Sigmoid colon (tissue), 7 donors: Measurements from ENCODE around the gene GALNT7. TPM values are rescaled to one million over a fixed set of nuclear protein-coding genes. Genes with fewer than 3 reads are reported as not detected.

ENCODE experiments used
- DNase-seq: peaks from one replicate; pipeline ENCODE4 v3.0.0-alpha.2; 2019
- H3K27ac ChIP-seq, 4 donors: fragments of 200-600 bp; sonication (generic); one replicate each; pipeline ENCODE4 v1.5.1; 2016 to 2019; ENCODE audit warnings: mild to moderate bottlenecking in 1 of 4
- H3K27me3 ChIP-seq, 3 donors: fragments of 200-600 bp; sonication (generic); one replicate each; pipeline ENCODE4 v1.5.1; 2019; ENCODE audit warnings: mild to moderate bottlenecking in 1 of 3
- H3K36me3 ChIP-seq, 4 donors: fragments of 200-600 bp; sonication (generic); one replicate each; pipeline ENCODE4 v1.5.1; 2016 to 2019
- H3K4me1 ChIP-seq, 4 donors: fragments of 200-600 bp; sonication (generic); one replicate each; pipeline ENCODE4 v1.5.1; 2017 to 2019
- H3K4me3 ChIP-seq, 4 donors: fragments of 200-600 bp; sonication (generic); one replicate each; pipeline ENCODE4 v1.5.1; 2017 to 2019; ENCODE audit warnings: mild to moderate bottlenecking in 2 of 4, moderate library complexity in 1 of 4
- H3K9me3 ChIP-seq, 4 donors: fragments of 200-600 bp in 3 of 4; sonication (generic) in 3 of 4; one replicate each; pipeline versions ENCODE4 v1.5.1 to v1.6.1; 2013 to 2019
- CTCF ChIP-seq, 4 experiments: fragments of 450-650 bp in 3 of 4; fragments of 200-600 bp in 1 of 4; IDR thresholded peaks; one replicate each; pipeline ENCODE4 v1.5.1; 2016 to 2019; ENCODE audit warnings: antibody characterized with exemption in 4 of 4, mild to moderate bottlenecking in 3 of 4, moderate library complexity in 2 of 4
- EP300 ChIP-seq, 4 donors: sonication (generic); formaldehyde crosslinking; IDR thresholded peaks; one replicate each; pipeline ENCODE4 v1.6.1; 2017; ENCODE audit warnings: antibody characterized with exemption in 4 of 4
- POLR2A ChIP-seq, 2 donors: fragments of 450-650 bp; IDR thresholded peaks; one replicate each; pipeline ENCODE4 v1.6.1; 2016; ENCODE audit warnings: antibody characterized with exemption in 2 of 2, mild to moderate bottlenecking in 2 of 2, moderate library complexity in 2 of 2
- POLR2AphosphoS5 ChIP-seq, 4 donors: sonication (generic); formaldehyde crosslinking; IDR thresholded peaks; one replicate each; pipeline ENCODE4 v1.6.1; 2017; ENCODE audit warnings: antibody characterized with exemption in 4 of 4
- WGBS, 2 donors: extraction: QIAGEN DNeasy Blood & Tissue Kit; methylation state at CpG; one replicate each; pipeline ENCODE4 v1.1.7; 2013; 5-methylcytosine and 5-hydroxymethylcytosine counted together
- intact Hi-C: fragments of 100-400 bp; cut with DNase I; formaldehyde crosslinking; loops from one replicate; pipeline ENCODE4 v1.15.1; 2023
- polyA plus RNA-seq, 3 donors: library from polyadenylated mRNA; stranded (reverse); fragments of 200-250 nt; gene quantifications; one replicate each; pipeline ENCODE4 v1.2.3, GENCODE V29; 2013
- total RNA-seq, 4 donors: library from RNA; depleted of rRNA; stranded (reverse); fragments of >200 nt; gene quantifications; one replicate each; pipeline ENCODE4 v1.1.0, GENCODE V29; 2016
- donor health status: healthy with polysubstance abuse.
- donor health status: Bipolar disorder and iron deficiency.
- donor health status: healthy.

The GALNT7 gene
- total and polyA plus RNA-seq, 7 donors: 13.2 to 22.7 (median 16.8) TPM

DNA sequence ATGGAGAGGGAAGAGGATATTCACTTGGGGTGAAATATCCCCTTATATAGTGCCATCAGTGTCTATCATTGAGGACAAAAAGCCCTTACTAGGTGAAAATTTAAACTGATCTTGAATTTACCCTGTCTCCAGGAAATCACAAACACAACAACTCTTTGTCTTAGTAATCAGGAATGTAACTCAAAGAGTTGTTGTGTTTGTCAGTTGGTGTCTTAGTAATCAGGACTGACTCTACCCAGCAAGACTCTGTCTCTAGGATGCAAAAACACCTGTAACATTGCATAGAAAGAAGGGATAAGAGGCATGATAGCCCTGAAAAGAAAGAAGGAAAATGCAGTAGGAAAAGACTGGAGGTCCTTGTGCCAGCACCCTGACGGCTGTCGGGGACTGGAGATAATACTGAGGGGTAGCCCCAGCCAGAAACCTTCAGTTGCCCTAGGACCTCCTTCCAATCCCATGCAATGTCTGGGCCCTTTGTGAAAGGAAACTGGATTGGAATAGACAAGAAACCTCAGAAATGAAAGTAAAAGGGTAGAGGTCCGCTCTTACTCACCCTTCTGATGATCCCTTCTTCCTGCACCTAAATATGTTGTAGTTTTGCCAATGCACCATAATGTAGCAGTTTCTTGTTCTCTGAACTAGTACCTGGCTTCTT is 120.2 kb downstream of the GALNT7 start:
- 86 to 91% methylated on average over 3 of the region's 3 CpGs for WGBS, 2 donors
- no peaks in the 10 kb centered on the region for H3K4me1 ChIP-seq
- intact Hi-C loops: no loop called here
- TF ChIP-seq CTCF (IDR thresholded peaks at IDR 0.05) (no peak), EP300 (IDR thresholded peaks at IDR 0.05) (no peak), POLR2A (IDR thresholded peaks at IDR 0.05) (no peak), POLR2AphosphoS5 (IDR thresholded peaks at IDR 0.05) (no peak)
- H3K27me3 ChIP-seq: no peaks in the 10 kb centered on the region
- DNase-seq: no peak
- H3K27ac ChIP-seq: no peak overlapping the region
- no peaks in the 10 kb centered on the region for H3K36me3 ChIP-seq
- no peak overlapping the region for H3K4me3 ChIP-seq
- H3K9me3 ChIP-seq: no peaks in the 10 kb centered on the region

GRCh38 chr4:173289353-173289727 is 120.7 kb downstream of the GALNT7 start:
- WGBS, 2 donors: 64 to 67% methylated on average over 4 of the region's 4 CpGs
- Histone ChIP-seq H3K9me3 (no peaks in the 10 kb centered on the region), H3K27ac (no peak overlapping the region), H3K36me3 (no peaks in the 10 kb centered on the region), H3K4me3 (no peak overlapping the region), H3K4me1 (no peaks in the 10 kb centered on the region), H3K27me3 (no peaks in the 10 kb centered on the region)
- intact Hi-C loops: no loop called here
- DNase-seq: no peak
- TF ChIP-seq EP300 (IDR thresholded peaks at IDR 0.05) (no peak), POLR2A (IDR thresholded peaks at IDR 0.05) (no peak), POLR2AphosphoS5 (IDR thresholded peaks at IDR 0.05) (no peak), CTCF (IDR thresholded peaks at IDR 0.05) (no peak)

GRCh38 chr4:173291899-173292298 is 123.3 kb downstream of the GALNT7 start:
- H3K4me1 ChIP-seq: no peaks in the 10 kb centered on the region
- H3K27ac ChIP-seq: no peak overlapping the region
- TF ChIP-seq POLR2A (IDR thresholded peaks at IDR 0.05) (no peak), POLR2AphosphoS5 (IDR thresholded peaks at IDR 0.05) (no peak), CTCF (IDR thresholded peaks at IDR 0.05) (no peak), EP300 (IDR thresholded peaks at IDR 0.05) (no peak)
- 96 to 97% methylated on average over 5 of the region's 5 CpGs for WGBS, 2 donors
- no peaks in the 10 kb centered on the region for H3K27me3 ChIP-seq
- no peak for DNase-seq
- H3K36me3 ChIP-seq: peaks cover 0 to 6% (median 0%) of the 10 kb centered on the region in 4 donors
- H3K4me3 ChIP-seq: no peak overlapping the region
- intact Hi-C loops: no loop called here
- no peaks in the 10 kb centered on the region for H3K9me3 ChIP-seq

DNA sequence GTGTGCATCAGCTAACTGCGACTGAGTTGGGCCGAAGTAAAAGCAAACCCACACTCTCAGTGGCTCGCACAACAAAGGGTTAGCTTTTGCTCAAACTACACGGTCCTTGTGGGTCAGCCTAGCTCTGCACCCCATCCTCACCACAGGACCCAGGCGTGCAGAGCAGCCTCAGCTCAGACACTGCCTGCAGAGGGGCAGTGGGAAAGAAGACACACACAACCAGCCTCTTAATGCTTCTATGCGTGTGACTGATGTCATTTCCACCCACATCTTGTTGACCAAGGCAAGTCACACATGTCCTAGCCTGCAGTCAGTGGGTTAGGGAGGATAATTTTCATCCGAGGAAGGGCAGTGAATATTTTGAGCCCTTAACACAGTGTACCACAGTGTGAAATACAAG is 125.1 kb downstream of the GALNT7 start:
- Histone ChIP-seq H3K27me3 (no peaks in the 10 kb centered on the region), H3K27ac (no peak overlapping the region), H3K9me3 (no peaks in the 10 kb centered on the region), H3K4me3 (no peak overlapping the region), H3K4me1 (no peaks in the 10 kb centered on the region), H3K36me3 (peaks cover 0 to 6% (median 0%) of the 10 kb centered on the region in 4 donors)
- TF ChIP-seq EP300 (IDR thresholded peaks at IDR 0.05) (no peak), POLR2A (IDR thresholded peaks at IDR 0.05) (no peak), CTCF (IDR thresholded peaks at IDR 0.05) (no peak), POLR2AphosphoS5 (IDR thresholded peaks at IDR 0.05) (no peak)
- intact Hi-C loops: no loop called here
- DNase-seq: no peak
- 91 to 92% methylated on average over 7 of the region's 7 CpGs for WGBS, 2 donors

GRCh38 chr4:173294444-173294843 is 125.8 kb downstream of the GALNT7 start:
- Histone ChIP-seq H3K9me3 (no peaks in the 10 kb centered on the region), H3K4me1 (no peaks in the 10 kb centered on the region), H3K27me3 (no peaks in the 10 kb centered on the region), H3K36me3 (peaks cover 0 to 6% (median 0%) of the 10 kb centered on the region in 4 donors), H3K27ac (no peak overlapping the region), H3K4me3 (no peak overlapping the region)
- 80 to 91% methylated on average over 1 of the region's 1 CpG for WGBS, 2 donors
- intact Hi-C loops: no loop called here
- DNase-seq: no peak
- no peak for TF ChIP-seq POLR2A (IDR thresholded peaks at IDR 0.05)
- TF ChIP-seq EP300 (IDR thresholded peaks at IDR 0.05): no peak
- TF ChIP-seq POLR2AphosphoS5 (IDR thresholded peaks at IDR 0.05): no peak
